SJSA1 (cell line): Measurements from ENCODE around the gene GNAI1. TPM values are rescaled to one million over a fixed set of nuclear protein-coding genes. Genes with fewer than 3 reads are reported as not detected.
A peak's percentile ranks its signal among the peaks of the same experiment; 100 is the strongest.

Experiments used
- DNase-seq, 2 experiments: peaks; one replicate each; pipeline ENCODE4 v3.0.0-alpha.2; 2015 to 2020; ENCODE audit warnings: low spot score in 2 of 2, low read depth in 1 of 2
- H3K27ac ChIP-seq: fragments of 250-450 bp; sonication (Bioruptor Pico); 2 replicates; pipeline ENCODE4 v1.5.1; 2020; ENCODE audit warnings: mild to moderate bottlenecking, moderate library complexity
- H3K27me3 ChIP-seq: fragments of 250-450 bp; sonication (Bioruptor Pico); replicated peaks from 2 replicates; pipeline ENCODE4 v1.5.1; 2020; ENCODE audit warnings: mild to moderate bottlenecking, moderate library complexity
- H3K36me3 ChIP-seq: fragments of 250-450 bp; sonication (Bioruptor Pico); 2 replicates; pipeline ENCODE4 v1.5.1; 2020; ENCODE audit warnings: mild to moderate bottlenecking
- H3K4me1 ChIP-seq: fragments of 250-450 bp; sonication (Bioruptor Pico); replicated peaks from 2 replicates; pipeline ENCODE4 v1.6.1; 2021; ENCODE audit warnings: mild to moderate bottlenecking
- H3K4me3 ChIP-seq: fragments of 250-450 bp; sonication (Bioruptor Pico); 2 replicates; pipeline ENCODE4 v1.5.1; 2020; ENCODE audit warnings: mild to moderate bottlenecking
- H3K9me3 ChIP-seq: fragments of 250-450 bp; sonication (Bioruptor Pico); replicated peaks from 2 replicates; pipeline ENCODE4 v1.5.1; 2020; ENCODE audit warnings: mild to moderate bottlenecking
- total RNA-seq: library from RNA; depleted of rRNA; stranded (reverse); fragments of >200 nt; shearing (Covaris generic); gene quantifications from 2 replicates; pipeline ENCODE4 v1.2.3, GENCODE V29; 2014

GNAI1 gene
- total RNA-seq, 1 experiment from 2014 or later = 79.9 TPM

- no peaks in the 10 kb centered on the region for H3K36me3 ChIP-seq
- H3K27me3 ChIP-seq = no peaks in the 10 kb centered on the region; the same call in 1 of the 2 replicates
- no peaks in the 10 kb centered on the region for H3K4me1 ChIP-seq
- no peak overlapping the region for H3K4me3 ChIP-seq
- H3K9me3 ChIP-seq = no peaks in the 10 kb centered on the region
- no peak for DNase-seq
- no peak overlapping the region for H3K27ac ChIP-seq
These were observed 24.3 kb upstream of the GNAI1 start for GRCh38 chr7:80110376-80110775.

GRCh38 chr7:80114159-80114558 is 20.5 kb upstream of the GNAI1 start:
- DNase-seq = no peak

GRCh38 chr7:80124526-80125264 is 9.9 kb upstream of the GNAI1 start:
- no peaks in the 10 kb centered on the region for H3K36me3 ChIP-seq
- H3K4me1 ChIP-seq = peaks cover 6% of the 10 kb centered on the region; the same call in 1 of the 2 replicates
- H3K27me3 ChIP-seq = 0 out of 2 replicates have a peak, but pooled peaks cover under 1% of the 10 kb centered on the region
- H3K9me3 ChIP-seq = no peaks in the 10 kb centered on the region
- no peak overlapping the region for H3K4me3 ChIP-seq
- H3K27ac ChIP-seq = no peak overlapping the region
- no peak for DNase-seq

More at GRCh38 chr7:80114159-80114558, 20.5 kb upstream of the GNAI1 start:
- no peaks in the 10 kb centered on the region for H3K36me3 ChIP-seq
- H3K9me3 ChIP-seq = no peaks in the 10 kb centered on the region
- no peak overlapping the region for H3K4me3 ChIP-seq
- no peaks in the 10 kb centered on the region for H3K27me3 ChIP-seq
- no peaks in the 10 kb centered on the region for H3K4me1 ChIP-seq
- H3K27ac ChIP-seq = no peak overlapping the region

GRCh38 chr7:80127412-80128160 is 7.0 kb upstream of the GNAI1 start:
- DNase-seq = no peak
- Histone ChIP-seq H3K36me3 (no peaks in the 10 kb centered on the region), H3K27me3 (no peaks in the 10 kb centered on the region)

GRCh38 chr7:80128918-80129317 is 5.7 kb upstream of the GNAI1 start:
- peaks cover 6% of the 10 kb centered on the region; the same call in 1 of the 2 replicates for H3K4me1 ChIP-seq
- no peak for DNase-seq
- no peaks in the 10 kb centered on the region for H3K9me3 ChIP-seq
- H3K4me3 ChIP-seq = no peak overlapping the region
- no peaks in the 10 kb centered on the region for H3K36me3 ChIP-seq
- no peaks in the 10 kb centered on the region for H3K27me3 ChIP-seq
- no peak overlapping the region for H3K27ac ChIP-seq

More at GRCh38 chr7:80127412-80128160, 7.0 kb upstream of the GNAI1 start:
- H3K27ac ChIP-seq = no peak overlapping the region
- H3K9me3 ChIP-seq = no peaks in the 10 kb centered on the region
- H3K4me3 ChIP-seq = no peak overlapping the region
- peaks cover 6% of the 10 kb centered on the region; the same call in 1 of the 2 replicates for H3K4me1 ChIP-seq

GRCh38 chr7:80129785-80130184 is 4.8 kb upstream of the GNAI1 start:
- Histone ChIP-seq H3K4me3 (no peak overlapping the region), H3K36me3 (peaks cover 1% of the 10 kb centered on the region), H3K27ac (no peak overlapping the region), H3K4me1 (peaks cover 11% of the 10 kb centered on the region), H3K27me3 (no peaks in the 10 kb centered on the region), H3K9me3 (no peaks in the 10 kb centered on the region)
- no peak for DNase-seq

GRCh38 chr7:80131675-80132435 is 2.8 kb upstream of the GNAI1 start:
- Histone ChIP-seq H3K36me3 (peaks cover 6% of the 10 kb centered on the region), H3K27me3 (no peaks in the 10 kb centered on the region), H3K4me1 (peaks cover 15% of the 10 kb centered on the region), H3K4me3 (no peak overlapping the region), H3K9me3 (no peaks in the 10 kb centered on the region), H3K27ac (no peak overlapping the region)
- DNase-seq = no peak

GRCh38 chr7:80132594-80132993 is 2.0 kb upstream of the GNAI1 start:
- Histone ChIP-seq H3K27ac (no peak overlapping the region), H3K4me3 (no peak overlapping the region), H3K9me3 (no peaks in the 10 kb centered on the region), H3K4me1 (peaks cover 19% of the 10 kb centered on the region), H3K36me3 (peaks cover 6% of the 10 kb centered on the region), H3K27me3 (no peaks in the 10 kb centered on the region)
- DNase-seq = no peak

- no peak for DNase-seq
These were observed 1.1 kb upstream of the GNAI1 start for GRCh38 chr7:80133361-80134114.

GRCh38 chr7:80134115-80134535 is 506 bp upstream of the GNAI1 start:
- DNase-seq = no peak
- peak overlapping the region; percentile 86 for H3K4me3 ChIP-seq
- H3K27ac ChIP-seq = peak overlapping the region; percentile 67
- peaks cover 6% of the 10 kb centered on the region for H3K36me3 ChIP-seq
- no peaks in the 10 kb centered on the region for H3K27me3 ChIP-seq
- H3K4me1 ChIP-seq = peaks cover 23% of the 10 kb centered on the region
- no peaks in the 10 kb centered on the region for H3K9me3 ChIP-seq

More at GRCh38 chr7:80133361-80134114, 1.1 kb upstream of the GNAI1 start:
- no peaks in the 10 kb centered on the region for H3K9me3 ChIP-seq
- no peaks in the 10 kb centered on the region for H3K27me3 ChIP-seq
- peaks cover 17% of the 10 kb centered on the region for H3K4me1 ChIP-seq
- H3K4me3 ChIP-seq = no peak overlapping the region; the same call in 1 of the 2 replicates
- no peak overlapping the region for H3K27ac ChIP-seq
- peaks cover 6% of the 10 kb centered on the region for H3K36me3 ChIP-seq

- peak overlapping the region; percentile 86 for H3K4me3 ChIP-seq
- H3K27me3 ChIP-seq = no peaks in the 10 kb centered on the region
- peak overlapping the region; percentile 75 for H3K27ac ChIP-seq
- peaks cover 6% of the 10 kb centered on the region for H3K36me3 ChIP-seq
- H3K9me3 ChIP-seq = no peaks in the 10 kb centered on the region
- H3K4me1 ChIP-seq = peaks cover 28% of the 10 kb centered on the region
- DNase-seq = peak; percentile 56 to 66
These were observed 876 bp downstream of the GNAI1 start for GRCh38 chr7:80135309-80136104.

GRCh38 chr7:80136261-80137055 is 1.8 kb downstream of the GNAI1 start:
- peak overlapping the region; percentile 86 for H3K4me3 ChIP-seq
- peaks cover 28% of the 10 kb centered on the region for H3K4me1 ChIP-seq
- H3K36me3 ChIP-seq = peaks cover 6% of the 10 kb centered on the region
- DNase-seq = peak in 1 of 2 experiments; percentile 87
- no peaks in the 10 kb centered on the region for H3K27me3 ChIP-seq
- H3K27ac ChIP-seq = peak overlapping the region; percentile 75
- H3K9me3 ChIP-seq = no peaks in the 10 kb centered on the region
